Measurements from ENCODE around the gene COL23A1. TPM values are rescaled to one million over a fixed set of nuclear protein-coding genes. Genes with fewer than 3 reads are reported as not detected.

COL23A1 gene
- polyA plus RNA-seq, 3 donors: 0.11 to 0.21 TPM; not detected in 1

DNA sequence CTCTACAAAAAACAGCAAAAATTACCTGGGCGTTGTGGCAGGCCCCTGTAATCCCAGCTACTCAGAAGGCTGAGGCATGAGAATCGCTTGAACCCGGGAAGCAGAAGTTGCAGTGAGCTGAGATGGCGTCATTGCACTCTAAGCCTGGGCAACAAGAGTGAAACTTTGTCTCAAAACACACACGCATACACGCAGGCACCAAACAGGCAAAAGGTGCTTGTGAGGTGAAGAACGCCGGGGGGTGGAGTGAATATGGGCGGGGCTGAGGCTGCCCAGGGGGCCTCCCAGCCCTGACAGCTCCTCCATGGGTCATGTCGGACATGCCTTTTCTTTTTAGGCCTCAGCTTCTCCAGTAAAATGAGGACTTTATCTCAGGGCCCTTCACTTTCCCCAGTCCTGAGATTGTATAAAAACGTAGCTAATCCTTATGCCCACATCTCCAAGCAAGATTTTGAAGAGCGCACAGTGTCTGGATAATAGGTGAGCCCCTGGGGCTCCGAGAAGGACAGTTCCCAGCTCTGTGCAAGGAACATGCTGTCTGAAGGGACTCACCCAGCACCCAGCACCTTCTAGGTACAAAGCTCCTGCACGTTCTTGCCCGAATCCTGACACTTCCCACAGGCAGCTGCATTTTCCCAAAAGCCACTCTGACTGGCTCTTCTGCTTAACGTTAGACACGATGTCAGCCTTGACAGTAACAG lies 168.3 kb downstream of the COL23A1 start:
- 92% methylated on average over 16 of the region's 17 CpGs for WGBS (ENCODE audit: insufficient coverage)
- H3K36me3 ChIP-seq (replicated peaks in 1 of 2; ENCODE audit: control insufficient read depth in 1 of 2, insufficient read depth in 2 of 2, low read length in 2 of 2): no peaks in the 10 kb centered on the region
- H3K27me3 ChIP-seq (ENCODE audit: control insufficient read depth in 2 of 2, insufficient read depth in 2 of 2, low read length in 2 of 2): no peaks in the 10 kb centered on the region
- H3K4me3 ChIP-seq (replicated peaks in 1 of 3; ENCODE audit: low read depth in 2 of 3, low read length in 3 of 3): no peak overlapping the region
- peaks cover 0 to 3% (median 0%) of the 10 kb centered on the region in 7 donors for H3K9me3 Mint-ChIP-seq
- no peaks in the 10 kb centered on the region for H3K79me2 ChIP-seq (ENCODE audit: insufficient read depth, low read length)
- H3K4me3 Mint-ChIP-seq: no peak overlapping the region
- H3K36me3 Mint-ChIP-seq: no peaks in the 10 kb centered on the region
- H3K4me2 ChIP-seq (replicated peaks; ENCODE audit: extremely low read depth, low read length, poor library complexity, severe bottlenecking): no peak overlapping the region
- H3K9ac ChIP-seq (ENCODE audit: insufficient read depth, low read length, poor library complexity, severe bottlenecking): no peak overlapping the region
- DNase-seq: no peak
- H3K27ac Mint-ChIP-seq: no peak overlapping the region
- H3K4me1 Mint-ChIP-seq: peaks cover 9% of the 10 kb centered on the region
- peaks cover 0 to 7% of the 10 kb centered on the region in 2 donors for H3K4me1 ChIP-seq (ENCODE audit: control insufficient read depth in 1 of 2, insufficient read depth in 2 of 2, low read length in 2 of 2)
- no peaks in the 10 kb centered on the region for H4K20me1 ChIP-seq (ENCODE audit: insufficient read depth, low read length)
- peaks cover 0 to 2% (median 2%) of the 10 kb centered on the region in 3 donors for H3K27me3 Mint-ChIP-seq (ENCODE audit: low read depth in 3 of 3)
- H2AFZ ChIP-seq (ENCODE audit: insufficient read depth, low read depth, low read length, poor library complexity, severe bottlenecking): no peak overlapping the region
- H3K27ac ChIP-seq (ENCODE audit: low read depth in 1 of 2, low read length in 2 of 2): no peak overlapping the region
- intact Hi-C loops (cut with micrococcal nuclease): no loop called here
- TF ChIP-seq, protein P1, sequence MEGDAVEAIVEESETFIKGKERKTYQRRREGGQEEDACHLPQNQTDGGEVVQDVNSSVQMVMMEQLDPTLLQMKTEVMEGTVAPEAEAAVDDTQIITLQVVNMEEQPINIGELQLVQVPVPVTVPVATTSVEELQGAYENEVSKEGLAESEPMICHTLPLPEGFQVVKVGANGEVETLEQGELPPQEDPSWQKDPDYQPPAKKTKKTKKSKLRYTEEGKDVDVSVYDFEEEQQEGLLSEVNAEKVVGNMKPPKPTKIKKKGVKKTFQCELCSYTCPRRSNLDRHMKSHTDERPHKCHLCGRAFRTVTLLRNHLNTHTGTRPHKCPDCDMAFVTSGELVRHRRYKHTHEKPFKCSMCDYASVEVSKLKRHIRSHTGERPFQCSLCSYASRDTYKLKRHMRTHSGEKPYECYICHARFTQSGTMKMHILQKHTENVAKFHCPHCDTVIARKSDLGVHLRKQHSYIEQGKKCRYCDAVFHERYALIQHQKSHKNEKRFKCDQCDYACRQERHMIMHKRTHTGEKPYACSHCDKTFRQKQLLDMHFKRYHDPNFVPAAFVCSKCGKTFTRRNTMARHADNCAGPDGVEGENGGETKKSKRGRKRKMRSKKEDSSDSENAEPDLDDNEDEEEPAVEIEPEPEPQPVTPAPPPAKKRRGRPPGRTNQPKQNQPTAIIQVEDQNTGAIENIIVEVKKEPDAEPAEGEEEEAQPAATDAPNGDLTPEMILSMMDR (IDR thresholded peaks at IDR 0.05): no peak
- H3K9me3 ChIP-seq (replicated peaks in 1 of 2; ENCODE audit: control insufficient read depth in 1 of 2, insufficient read depth in 1 of 2, low read length in 2 of 2): no peaks in the 10 kb centered on the region

DNA sequence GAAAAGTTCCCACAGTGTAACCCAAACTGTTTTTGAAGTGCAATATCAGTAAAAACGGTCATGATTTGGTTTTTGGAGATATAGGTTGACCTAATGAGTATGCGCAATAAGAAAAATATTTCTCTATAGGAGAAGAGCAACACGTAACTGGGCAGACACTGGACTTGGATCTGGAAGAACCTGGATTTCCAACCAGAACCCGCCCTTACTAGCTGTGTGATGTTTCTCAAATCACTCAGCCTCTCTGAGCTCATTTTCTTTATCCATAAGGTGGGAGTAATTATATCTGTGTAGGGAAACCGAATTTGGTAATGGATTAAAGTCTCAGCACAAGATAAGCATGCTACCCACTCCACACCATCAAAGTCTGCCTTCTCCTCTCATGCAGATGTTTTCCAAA lies 169.1 kb downstream of the COL23A1 start:
- no peak overlapping the region for H2AFZ ChIP-seq (ENCODE audit: insufficient read depth, low read depth, low read length, poor library complexity, severe bottlenecking)
- WGBS (ENCODE audit: insufficient coverage): no CpG with 5 or more reads among the region's 5 CpGs
- intact Hi-C loops (cut with micrococcal nuclease): no loop called here
- Mint-ChIP-seq H3K4me1 (peaks cover 9% of the 10 kb centered on the region), H3K9me3 (peaks cover 0 to 3% (median 0%) of the 10 kb centered on the region in 7 donors), H3K27ac (no peak overlapping the region), H3K4me3 (no peak overlapping the region), H3K36me3 (no peaks in the 10 kb centered on the region), H3K27me3 (ENCODE audit: low read depth in 3 of 3) (peaks cover 0 to 2% (median 2%) of the 10 kb centered on the region in 3 donors)
- no peak overlapping the region for H3K4me2 ChIP-seq (replicated peaks; ENCODE audit: extremely low read depth, low read length, poor library complexity, severe bottlenecking)
- no peaks in the 10 kb centered on the region for H3K27me3 ChIP-seq (ENCODE audit: control insufficient read depth in 2 of 2, insufficient read depth in 2 of 2, low read length in 2 of 2)
- H3K4me3 ChIP-seq (replicated peaks in 1 of 3; ENCODE audit: low read depth in 2 of 3, low read length in 3 of 3): no peak overlapping the region
- TF ChIP-seq, protein P1 (IDR thresholded peaks at IDR 0.05): no peak
- H3K4me1 ChIP-seq (ENCODE audit: control insufficient read depth in 1 of 2, insufficient read depth in 2 of 2, low read length in 2 of 2): peaks cover 0 to 7% of the 10 kb centered on the region in 2 donors
- no peaks in the 10 kb centered on the region for H3K36me3 ChIP-seq (replicated peaks in 1 of 2; ENCODE audit: control insufficient read depth in 1 of 2, insufficient read depth in 2 of 2, low read length in 2 of 2)
- H3K9me3 ChIP-seq (replicated peaks in 1 of 2; ENCODE audit: control insufficient read depth in 1 of 2, insufficient read depth in 1 of 2, low read length in 2 of 2): no peaks in the 10 kb centered on the region
- no peaks in the 10 kb centered on the region for H3K79me2 ChIP-seq (ENCODE audit: insufficient read depth, low read length)
- no peak overlapping the region for H3K9ac ChIP-seq (ENCODE audit: insufficient read depth, low read length, poor library complexity, severe bottlenecking)
- H3K27ac ChIP-seq (ENCODE audit: low read depth in 1 of 2, low read length in 2 of 2): no peak overlapping the region
- no peaks in the 10 kb centered on the region for H4K20me1 ChIP-seq (ENCODE audit: insufficient read depth, low read length)
- DNase-seq: no peak
